Loucy (cell line): Measurements from ENCODE around the gene C1QTNF1.

Experiments used
- H2AFZ ChIP-seq: fragments of 200-600 bp; sonication (generic); 2 replicates; pipeline ENCODE4 v1.6.0; 2016; ENCODE audit warnings: antibody characterized with exemption, mild to moderate bottlenecking, low read length, moderate library complexity
- H3F3A ChIP-seq: fragments of 200-600 bp; 2 replicates; pipeline ENCODE4 v1.6.0; 2016; ENCODE audit warnings: antibody characterized with exemption, low read depth, mild to moderate bottlenecking
- H3K27me3 ChIP-seq: fragments of 200-600 bp; sonication (generic); 2 replicates; pipeline ENCODE4 v1.6.1; 2014; ENCODE audit warnings: low read length, mild to moderate bottlenecking; ENCODE audit not compliant: insufficient read depth, poor library complexity, severe bottlenecking
- H3K36me3 ChIP-seq: fragments of 200-600 bp; sonication (generic); 2 replicates; pipeline ENCODE4 v1.6.1; 2016; ENCODE audit warnings: low read length; ENCODE audit not compliant: insufficient read depth
- H3K4me1 ChIP-seq: fragments of 200-600 bp; sonication (generic); 2 replicates; pipeline ENCODE4 v1.5.1; 2014; ENCODE audit warnings: low read length, mild to moderate bottlenecking; ENCODE audit not compliant: insufficient read depth, poor library complexity, severe bottlenecking
- H3K4me2 ChIP-seq: fragments of 200-600 bp; sonication (generic); 2 replicates; pipeline ENCODE4 v1.6.0; 2014; ENCODE audit warnings: antibody characterized with exemption, low read length, low read depth, mild to moderate bottlenecking; ENCODE audit not compliant: poor library complexity, severe bottlenecking
- H3K4me3 ChIP-seq: fragments of 200-600 bp; sonication (generic); 2 replicates; pipeline ENCODE4 v1.5.1; 2014; ENCODE audit warnings: low read length, mild to moderate bottlenecking, mixed read lengths; ENCODE audit not compliant: poor library complexity, severe bottlenecking
- H3K79me2 ChIP-seq: fragments of 200-600 bp; sonication (generic); 2 replicates; pipeline ENCODE4 v1.6.1; 2014; ENCODE audit warnings: low read length; ENCODE audit not compliant: insufficient read depth
- H3K9ac ChIP-seq: fragments of 200-600 bp; sonication (generic); 2 replicates; pipeline ENCODE4 v1.6.0; 2014; ENCODE audit warnings: mild to moderate bottlenecking, low read depth, low read length, moderate library complexity; ENCODE audit not compliant: poor library complexity, severe bottlenecking
- H3K9me2 ChIP-seq: fragments of 200-600 bp; sonication (generic); replicated peaks from 2 replicates; pipeline ENCODE4 v1.6.1; 2016; ENCODE audit warnings: low read depth, low read length, mixed read lengths
- H3K9me3 ChIP-seq: fragments of 200-600 bp; sonication (generic); 2 replicates; pipeline ENCODE4 v1.6.1; 2014; ENCODE audit warnings: mild to moderate bottlenecking, antibody characterized with exemption, low read length, low read depth; ENCODE audit not compliant: insufficient read depth
- H4K20me1 ChIP-seq: fragments of 200-600 bp; sonication (generic); 2 replicates; pipeline ENCODE4 v1.6.0; 2014; ENCODE audit warnings: antibody characterized with exemption, low read length, mild to moderate bottlenecking; ENCODE audit not compliant: insufficient read depth, poor library complexity, severe bottlenecking
- CTCF ChIP-seq: fragments of 200-600 bp; sonication (generic); conservative IDR thresholded peaks from 2 replicates; pipeline ENCODE4 v1.5.1; 2014; ENCODE audit warnings: mild to moderate bottlenecking, antibody characterized with exemption, low read length
- EZH2phosphoT487 ChIP-seq: fragments of 200-600 bp; IDR thresholded peaks from 2 replicates; pipeline ENCODE4 v1.6.1; 2018; ENCODE audit warnings: antibody characterized with exemption, mild to moderate bottlenecking, moderate library complexity, borderline replicate concordance

C1QTNF1 gene

GRCh38 chr17:79023886-79024771 is at the start of gene C1QTNF1:
Gene C1QTNF1, plus strand, starts transcription at chr17:79024169. Its CDS starts 19,800 bp downstream, at chr17:79043969.
- peak within 1 kb of the TSS; percentile 78 for H3K4me2 ChIP-seq
- peak within 1 kb of the TSS; percentile 78 for H2AFZ ChIP-seq
- peak within 1 kb of the TSS; percentile 23 for H3K9ac ChIP-seq
- no peaks in the 10 kb centered on the region for H4K20me1 ChIP-seq
- no peaks in the 10 kb centered on the region for H3F3A ChIP-seq
- no peaks in the 10 kb centered on the region for H3K79me2 ChIP-seq
- H3K9me3 ChIP-seq, result no peaks in the 10 kb centered on the region
- H3K36me3 ChIP-seq, result no peaks in the 10 kb centered on the region
- peaks cover 8% of the 10 kb centered on the region for H3K4me1 ChIP-seq
- peak within 1 kb of the TSS; percentile 71 for H3K4me3 ChIP-seq
- H3K9me2 ChIP-seq, result no peaks in the 10 kb centered on the region
- H3K27me3 ChIP-seq, result no peaks in the 10 kb centered on the region
- TF ChIP-seq CTCF, result peak; percentile 36; the same call in 1 of the 2 replicates
- no peak for TF ChIP-seq EZH2phosphoT487

DNA sequence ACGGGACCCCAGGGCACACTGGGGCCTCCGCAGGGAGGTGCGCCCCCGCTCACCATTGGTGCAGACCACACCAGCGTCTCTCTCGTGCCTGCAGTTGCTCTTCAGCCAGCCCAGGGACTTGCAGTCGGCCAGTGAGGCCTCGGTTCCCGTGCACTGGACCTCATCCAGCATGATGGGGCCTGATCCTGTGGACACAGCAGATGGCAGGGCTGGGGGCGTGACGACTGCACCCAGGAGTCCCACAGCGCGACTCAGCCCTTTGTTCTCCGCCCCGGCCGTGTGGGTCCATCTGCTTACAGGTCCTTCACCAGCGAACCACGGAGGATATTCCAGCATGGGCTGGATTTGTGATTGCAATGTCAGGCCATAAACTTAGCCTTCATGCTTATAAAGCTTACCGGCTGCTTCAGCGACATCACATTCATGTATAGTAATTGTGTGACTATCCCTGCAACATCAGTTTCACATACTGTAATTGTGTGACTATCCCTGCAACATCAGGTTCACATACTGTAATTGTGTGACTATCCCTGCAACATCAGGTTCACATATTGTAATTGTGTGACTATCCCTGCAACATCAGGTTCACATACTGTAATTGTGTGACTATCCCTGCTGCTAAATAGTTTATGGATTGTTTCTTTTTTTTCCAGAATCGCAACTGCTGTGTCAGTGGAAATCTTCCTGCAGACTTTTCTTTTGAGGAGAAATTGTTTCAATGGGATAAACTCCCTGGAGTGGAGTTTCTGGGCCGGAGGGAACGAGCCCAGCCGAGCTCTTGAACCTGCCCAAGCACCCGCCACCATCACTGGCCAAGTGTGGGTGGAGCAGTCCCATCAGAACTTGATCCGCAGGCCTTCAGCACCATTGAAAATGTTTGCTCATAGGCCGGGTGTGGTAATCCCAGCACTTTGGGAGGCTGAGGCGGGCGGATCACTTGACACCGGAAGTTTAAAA is 49.1 kb upstream of the C1QTNF1 start:
- H3K4me3 ChIP-seq, result no peak overlapping the region
- no peak for TF ChIP-seq CTCF
- no peak for TF ChIP-seq EZH2phosphoT487
- H3K36me3 ChIP-seq, result no peaks in the 10 kb centered on the region
- H3K9me2 ChIP-seq, result no peaks in the 10 kb centered on the region
- H3K79me2 ChIP-seq, result no peaks in the 10 kb centered on the region
- H3F3A ChIP-seq, result no peaks in the 10 kb centered on the region
- H3K9ac ChIP-seq, result no peak overlapping the region
- H2AFZ ChIP-seq, result no peak overlapping the region
- no peaks in the 10 kb centered on the region for H4K20me1 ChIP-seq
- H3K27me3 ChIP-seq, result no peaks in the 10 kb centered on the region
- H3K9me3 ChIP-seq, result no peaks in the 10 kb centered on the region
- H3K4me2 ChIP-seq, result no peak overlapping the region
- peaks cover 3% of the 10 kb centered on the region for H3K4me1 ChIP-seq

- Histone ChIP-seq H3K4me3 (no peak overlapping the region), H3K36me3 (no peaks in the 10 kb centered on the region), H3F3A (no peaks in the 10 kb centered on the region), H3K9ac (no peak overlapping the region), H3K9me2 (no peaks in the 10 kb centered on the region), H3K27me3 (no peaks in the 10 kb centered on the region), H2AFZ (no peak overlapping the region), H3K79me2 (no peaks in the 10 kb centered on the region), H3K9me3 (no peaks in the 10 kb centered on the region), H3K4me1 (peaks cover 5% of the 10 kb centered on the region), H3K4me2 (no peak overlapping the region), H4K20me1 (no peaks in the 10 kb centered on the region)
- no peak for TF ChIP-seq EZH2phosphoT487
- no peak for TF ChIP-seq CTCF
Measured at GRCh38 chr17:78976907-78977680, 46.9 kb upstream of the C1QTNF1 start.
